GM19467 (cell line): ENCODE measurements around the gene TRIM31.
"Not testable (repeated sequence)": the region's sequence is repeated elsewhere in the genome, so short reads cannot be mapped to it uniquely, and the experiment has no call there.

Experiments used
- ATAC-seq: cut with Tn5 transposase; IDR thresholded peaks from one replicate; pipeline ENCODE4 v1.9.1; 2021; ENCODE audit warnings: mild to moderate bottlenecking, moderate library complexity; ENCODE audit not compliant: unreplicated experiment

The TRIM31 gene

GRCh38 chr6:30118691-30119090 is 5.8 kb upstream of the TRIM31 start:
- not testable (repeated sequence) for ATAC-seq

- ATAC-seq, result no peak
Observed at GRCh38 chr6:30116724-30117123, 3.8 kb upstream of the TRIM31 start.

- no peak for ATAC-seq
Observed at GRCh38 chr6:30113841-30114240, 951 bp upstream of the TRIM31 start.

- ATAC-seq, result no peak
Observed at GRCh38 chr6:30112402-30112994, 392 bp downstream of the TRIM31 start.

GRCh38 chr6:30111266-30111856 is 1.5 kb downstream of the TRIM31 start:
- no peak for ATAC-seq

GRCh38 chr6:30104661-30105060 is 8.2 kb downstream of the TRIM31 start:
- no peak for ATAC-seq

GRCh38 chr6:30103872-30104179 is 9.1 kb downstream of the TRIM31 start:
- no peak for ATAC-seq

GRCh38 chr6:30102970-30103871 is 9.7 kb downstream of the TRIM31 start:
- no peak for ATAC-seq

GRCh38 chr6:30102414-30102969 is 10.4 kb downstream of the TRIM31 start:
- no peak for ATAC-seq

- ATAC-seq, result peak; percentile 74
Observed at GRCh38 chr6:30101444-30102413, 11.2 kb downstream of the TRIM31 start.

- no peak for ATAC-seq
Observed at GRCh38 chr6:30100585-30101443, 12.1 kb downstream of the TRIM31 start.

- no peak for ATAC-seq
Observed at GRCh38 chr6:30100154-30100553, 12.7 kb downstream of the TRIM31 start.

- ATAC-seq, result no peak
Observed at GRCh38 chr6:30097902-30098768, 14.8 kb downstream of the TRIM31 start.

GRCh38 chr6:30096829-30097228 is 16.1 kb downstream of the TRIM31 start:
- no peak for ATAC-seq

- no peak for ATAC-seq
Observed at GRCh38 chr6:30093951-30094661, 18.8 kb downstream of the TRIM31 start.

- ATAC-seq, result no peak
Observed at GRCh38 chr6:30092852-30093543, 19.9 kb downstream of the TRIM31 start.

- ATAC-seq, result no peak
Observed at GRCh38 chr6:30091577-30092381, 21.1 kb downstream of the TRIM31 start.
